NB4 (cell line): ENCODE measurements around the gene PITPNM3.

ENCODE experiments used
- MYC ChIP-seq: IDR thresholded peaks from 2 replicates; pipeline ENCODE4 v1.6.1; 2011; ENCODE audit warnings: low read depth, low read length
- POLR2A ChIP-seq: IDR thresholded peaks from 2 replicates; pipeline ENCODE4 v1.6.1; 2011; ENCODE audit warnings: mild to moderate bottlenecking; ENCODE audit not compliant: insufficient read length; ENCODE audit errors: extremely low read depth
- TF ChIP-seq, protein P1 (sequence below): IDR thresholded peaks from one replicate; pipeline ENCODE4 v1.5.1; 2012; ENCODE audit warnings: low read depth, low read length

GRCh38 chr17:6569370-6570285 is 13.3 kb upstream of the PITPNM3 start:
- no peak for TF ChIP-seq POLR2A
- TF ChIP-seq, protein P1, sequence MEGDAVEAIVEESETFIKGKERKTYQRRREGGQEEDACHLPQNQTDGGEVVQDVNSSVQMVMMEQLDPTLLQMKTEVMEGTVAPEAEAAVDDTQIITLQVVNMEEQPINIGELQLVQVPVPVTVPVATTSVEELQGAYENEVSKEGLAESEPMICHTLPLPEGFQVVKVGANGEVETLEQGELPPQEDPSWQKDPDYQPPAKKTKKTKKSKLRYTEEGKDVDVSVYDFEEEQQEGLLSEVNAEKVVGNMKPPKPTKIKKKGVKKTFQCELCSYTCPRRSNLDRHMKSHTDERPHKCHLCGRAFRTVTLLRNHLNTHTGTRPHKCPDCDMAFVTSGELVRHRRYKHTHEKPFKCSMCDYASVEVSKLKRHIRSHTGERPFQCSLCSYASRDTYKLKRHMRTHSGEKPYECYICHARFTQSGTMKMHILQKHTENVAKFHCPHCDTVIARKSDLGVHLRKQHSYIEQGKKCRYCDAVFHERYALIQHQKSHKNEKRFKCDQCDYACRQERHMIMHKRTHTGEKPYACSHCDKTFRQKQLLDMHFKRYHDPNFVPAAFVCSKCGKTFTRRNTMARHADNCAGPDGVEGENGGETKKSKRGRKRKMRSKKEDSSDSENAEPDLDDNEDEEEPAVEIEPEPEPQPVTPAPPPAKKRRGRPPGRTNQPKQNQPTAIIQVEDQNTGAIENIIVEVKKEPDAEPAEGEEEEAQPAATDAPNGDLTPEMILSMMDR: no peak
- no peak for TF ChIP-seq MYC
